A549 (cell line): ENCODE results near the gene OR10X1.

ENCODE experiments used
- CEBPB ChIP-seq, 2 experiments: fragments of >200 bp in 1 of 2; sonication (Bioruptor Twin) in 1 of 2; formaldehyde crosslinking in 1 of 2; IDR thresholded peaks; 2 replicates each; pipeline ENCODE4 v1.6.1; 2012 to 2016
- EHMT2 ChIP-seq: fragments of 200-600 bp; sonication (generic); IDR thresholded peaks from 2 replicates; pipeline ENCODE4 v1.6.1; 2016; ENCODE audit warnings: antibody characterized with exemption, low read depth, mild to moderate bottlenecking, moderate library complexity
- EP300 ChIP-seq, 2 experiments: fragments of >200 bp; sonication (Bioruptor Twin); formaldehyde crosslinking; IDR thresholded peaks; 2 replicates in 1 of 2; 3 replicates in 1 of 2; pipeline ENCODE4 v1.6.1; 2016 to 2017
- JUN ChIP-seq, 2 experiments: fragments of >200 bp; sonication (Bioruptor Twin); formaldehyde crosslinking; IDR thresholded peaks; 2 replicates in 1 of 2; 3 replicates in 1 of 2; pipeline ENCODE4 v1.6.1; 2016 to 2017
- POLR2A ChIP-seq: IDR thresholded peaks from 2 replicates; pipeline ENCODE4 v1.6.1; 2012; ENCODE audit warnings: mild to moderate bottlenecking, low read length
- ZNF302 ChIP-seq: fragments of 250-450 bp; sonication (Bioruptor Pico); IDR thresholded peaks from 2 replicates; pipeline ENCODE4 v1.9.0; 2021; ENCODE audit warnings: inconsistent platforms, mild to moderate bottlenecking, moderate library complexity
- ZSCAN20 ChIP-seq: fragments of 250-450 bp; sonication (Bioruptor Pico); IDR thresholded peaks from 2 replicates; pipeline ENCODE4 v1.8.0; 2022; ENCODE audit warnings: mild to moderate bottlenecking, moderate library complexity
- TF ChIP-seq, protein P1 (sequence below): fragments of >200 bp; sonication (Bioruptor Twin); formaldehyde crosslinking; IDR thresholded peaks from 3 replicates; pipeline ENCODE4 v1.5.1; 2016

DNA sequence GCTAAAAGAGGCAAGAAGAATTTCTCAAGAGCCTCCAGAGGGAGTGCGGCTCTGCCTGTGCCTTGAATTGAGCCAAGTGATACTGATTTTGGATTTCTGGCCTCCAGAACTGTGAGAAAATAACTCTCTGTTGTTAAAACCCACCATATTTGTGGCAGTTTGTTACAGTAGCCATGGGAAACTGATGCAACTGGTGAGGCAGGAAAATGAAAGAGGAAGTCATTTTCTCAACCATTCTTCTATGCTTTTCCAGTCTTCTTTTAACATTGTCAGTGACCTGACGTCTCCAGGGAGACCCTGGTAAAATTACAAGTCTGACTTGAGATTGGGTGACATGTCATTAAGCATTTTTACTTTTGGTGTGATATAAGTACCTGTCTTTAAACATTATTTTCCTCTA lies 15.1 kb downstream of the OR10X1 start:
- TF ChIP-seq ZSCAN20 (no peak), ZNF302 (no peak), CEBPB (IDR thresholded peaks at IDR 0.05) (no peak), POLR2A (no peak), JUN (IDR thresholded peaks at IDR 0.05) (no peak), EP300 (IDR thresholded peaks at IDR 0.05) (no peak), EHMT2 (no peak)
- TF ChIP-seq, protein P1, sequence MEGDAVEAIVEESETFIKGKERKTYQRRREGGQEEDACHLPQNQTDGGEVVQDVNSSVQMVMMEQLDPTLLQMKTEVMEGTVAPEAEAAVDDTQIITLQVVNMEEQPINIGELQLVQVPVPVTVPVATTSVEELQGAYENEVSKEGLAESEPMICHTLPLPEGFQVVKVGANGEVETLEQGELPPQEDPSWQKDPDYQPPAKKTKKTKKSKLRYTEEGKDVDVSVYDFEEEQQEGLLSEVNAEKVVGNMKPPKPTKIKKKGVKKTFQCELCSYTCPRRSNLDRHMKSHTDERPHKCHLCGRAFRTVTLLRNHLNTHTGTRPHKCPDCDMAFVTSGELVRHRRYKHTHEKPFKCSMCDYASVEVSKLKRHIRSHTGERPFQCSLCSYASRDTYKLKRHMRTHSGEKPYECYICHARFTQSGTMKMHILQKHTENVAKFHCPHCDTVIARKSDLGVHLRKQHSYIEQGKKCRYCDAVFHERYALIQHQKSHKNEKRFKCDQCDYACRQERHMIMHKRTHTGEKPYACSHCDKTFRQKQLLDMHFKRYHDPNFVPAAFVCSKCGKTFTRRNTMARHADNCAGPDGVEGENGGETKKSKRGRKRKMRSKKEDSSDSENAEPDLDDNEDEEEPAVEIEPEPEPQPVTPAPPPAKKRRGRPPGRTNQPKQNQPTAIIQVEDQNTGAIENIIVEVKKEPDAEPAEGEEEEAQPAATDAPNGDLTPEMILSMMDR = no peak
